OCI-LY3 (cell line): ENCODE results near the gene ECHS1.

Experiments
- H2AFZ ChIP-seq: fragments of 200-600, 300-600 bp; shearing (Covaris generic); 2 replicates; pipeline ENCODE4 v1.6.0; 2014; ENCODE audit warnings: antibody characterized with exemption, low read depth, low read length
- H3K27ac ChIP-seq: fragments of 200-600, 300-600 bp; sonication (generic); 2 replicates; pipeline ENCODE4 v1.5.1; 2014; ENCODE audit warnings: mild to moderate bottlenecking, low read length, moderate library complexity, mixed read lengths
- H3K27me3 ChIP-seq: fragments of 200-600, 300-600 bp; sonication (generic); 2 replicates; pipeline ENCODE4 v1.6.1; 2014; ENCODE audit warnings: low read depth, low read length, mixed read lengths
- H3K36me3 ChIP-seq: fragments of 200-600, 300-600 bp; sonication (generic); replicated peaks from 2 replicates; pipeline ENCODE3; 2014; ENCODE audit warnings: low read depth, low read length, mixed read lengths
- H3K4me1 ChIP-seq: fragments of 300-600, 200-600 bp; sonication (generic); 2 replicates; pipeline ENCODE4 v1.6.1; 2014; ENCODE audit warnings: low read length, mixed read lengths
- H3K4me2 ChIP-seq: fragments of 200-600, 300-600 bp; sonication (generic); 2 replicates; pipeline ENCODE4 v1.6.1; 2014; ENCODE audit warnings: low read length, mixed read lengths
- H3K4me3 ChIP-seq: fragments of 300-600, 200-600 bp; sonication (generic); 2 replicates; pipeline ENCODE4 v1.5.1; 2014; ENCODE audit warnings: antibody characterized with exemption, mild to moderate bottlenecking, low read length, moderate library complexity
- H3K79me2 ChIP-seq: fragments of 300-600, 200-600 bp; shearing (Covaris generic); 2 replicates; pipeline ENCODE4 v1.6.1; 2014; ENCODE audit warnings: mild to moderate bottlenecking, low read length, mixed read lengths
- H3K9ac ChIP-seq: fragments of 300-600, 200-600 bp; shearing (Covaris generic); 2 replicates; pipeline ENCODE4 v1.6.0; 2014; ENCODE audit warnings: mild to moderate bottlenecking, low read length, moderate library complexity
- H3K9me3 ChIP-seq: fragments of 200-600, 300-600 bp; shearing (Covaris generic); 2 replicates; pipeline ENCODE4 v1.6.1; 2014; ENCODE audit warnings: low read length, mixed read lengths; ENCODE audit not compliant: insufficient read depth
- H4K20me1 ChIP-seq: fragments of 200-600, 300-600 bp; sonication (generic); 2 replicates; pipeline ENCODE4 v1.6.1; 2016; ENCODE audit warnings: low read length, mixed read lengths; ENCODE audit not compliant: insufficient read depth
- CTCF ChIP-seq: fragments of 200-600, 300-600 bp; sonication (generic); IDR thresholded peaks from 2 replicates; pipeline ENCODE4 v1.5.1; 2014; ENCODE audit warnings: antibody characterized with exemption, low read length, low read depth
- EZH2phosphoT487 ChIP-seq: fragments of 200-600 bp; shearing (Covaris generic); IDR thresholded peaks from 2 replicates; pipeline ENCODE4 v1.6.1; 2018; ENCODE audit warnings: antibody characterized with exemption, mixed run types, low read depth

The ECHS1 gene

GRCh38 chr10:133314911-133315310, 58.2 kb downstream of the ECHS1 start:
- Histone ChIP-seq H3K9ac (no peak overlapping the region), H3K4me1 (no peaks in the 10 kb centered on the region), H3K4me3 (no peak overlapping the region), H4K20me1 (no peaks in the 10 kb centered on the region), H3K79me2 (no peaks in the 10 kb centered on the region), H3K36me3 (peaks cover 1% of the 10 kb centered on the region), H3K4me2 (no peak overlapping the region), H2AFZ (no peak overlapping the region), H3K9me3 (no peaks in the 10 kb centered on the region), H3K27me3 (no peaks in the 10 kb centered on the region), H3K27ac (no peak overlapping the region)
- TF ChIP-seq EZH2phosphoT487 = no peak
- no peak for TF ChIP-seq CTCF

- TF ChIP-seq EZH2phosphoT487 = no peak
- no peak for TF ChIP-seq CTCF
- Histone ChIP-seq H3K36me3 (peaks cover 4% of the 10 kb centered on the region), H3K27ac (no peak overlapping the region), H3K4me2 (no peak overlapping the region), H2AFZ (no peak overlapping the region), H3K27me3 (no peaks in the 10 kb centered on the region), H3K9me3 (no peaks in the 10 kb centered on the region), H4K20me1 (peaks cover 4% of the 10 kb centered on the region; the same call in 1 of the 2 replicates), H3K79me2 (peaks cover 5% of the 10 kb centered on the region), H3K4me1 (0 out of 2 replicates have a peak, but pooled peaks cover 4% of the 10 kb centered on the region), H3K9ac (no peak overlapping the region), H3K4me3 (no peak overlapping the region)
These were observed 60.0 kb downstream of the ECHS1 start for GRCh38 chr10:133313192-133313591.

DNA sequence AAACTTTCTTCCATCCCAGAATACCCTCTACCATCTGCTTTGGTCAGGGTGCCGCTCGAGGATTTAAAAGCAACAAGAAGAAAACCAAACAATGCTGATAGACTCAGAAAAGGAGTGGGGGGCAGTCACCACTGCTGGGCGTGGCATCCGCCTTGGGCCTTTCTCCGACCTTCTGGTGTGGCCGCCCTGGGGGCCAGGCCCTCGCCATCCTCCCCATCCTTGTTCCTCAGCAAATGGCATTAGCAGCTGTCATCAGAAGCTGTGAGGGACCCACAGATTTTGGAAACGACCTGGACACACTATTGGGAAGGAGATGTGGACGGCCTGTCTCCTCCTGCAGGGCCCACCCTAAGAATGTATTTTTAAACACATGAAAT, 60.4 kb downstream of the ECHS1 start:
- Histone ChIP-seq H3K27ac (no peak overlapping the region), H3K27me3 (no peaks in the 10 kb centered on the region), H3K9ac (no peak overlapping the region), H4K20me1 (peaks cover 4% of the 10 kb centered on the region; the same call in 1 of the 2 replicates), H3K4me2 (no peak overlapping the region), H2AFZ (no peak overlapping the region), H3K4me1 (0 out of 2 replicates have a peak, but pooled peaks cover 4% of the 10 kb centered on the region), H3K79me2 (peaks cover 9% of the 10 kb centered on the region), H3K9me3 (no peaks in the 10 kb centered on the region), H3K36me3 (peaks cover 4% of the 10 kb centered on the region), H3K4me3 (no peak overlapping the region)
- TF ChIP-seq CTCF = no peak
- TF ChIP-seq EZH2phosphoT487 = no peak
